OCI-LY1 (cell line): ENCODE measurements around the gene L3HYPDH.

Experiments
- EZH2 ChIP-seq: fragments of 200-600 bp; sonication (generic), shearing (Covaris generic); IDR thresholded peaks from 2 replicates; pipeline ENCODE4 v1.8.0; 2017; ENCODE audit warnings: borderline replicate concordance, mixed run types, mild to moderate bottlenecking, antibody characterized with exemption, low read length, moderate library complexity, mixed read lengths
- TF ChIP-seq, protein P1 (sequence below): fragments of 200-600 bp; sonication (generic), shearing (Covaris generic); IDR thresholded peaks from 2 replicates; pipeline ENCODE4 v1.5.1; 2017; ENCODE audit warnings: mild to moderate bottlenecking, antibody characterized with exemption, low read length, moderate library complexity, mixed read lengths

DNA sequence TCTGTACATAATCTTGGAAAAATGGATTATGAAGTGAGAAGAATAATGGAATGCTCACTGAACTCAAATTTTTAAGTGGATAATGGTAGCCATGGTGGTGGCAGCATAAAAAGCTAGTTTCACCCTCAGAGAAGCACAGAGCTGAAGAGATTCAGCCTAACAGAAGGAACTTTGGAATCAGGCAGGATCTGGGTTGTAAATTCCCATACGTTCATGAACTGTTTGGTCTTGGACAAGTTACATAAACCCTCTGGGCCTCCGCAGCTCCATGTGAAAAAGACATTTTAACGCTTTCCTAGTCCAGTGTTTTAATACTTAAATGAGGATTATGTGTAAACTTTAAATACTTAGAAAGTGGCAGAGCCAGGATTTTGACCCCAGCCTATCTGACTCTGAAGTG is 26.8 kb upstream of the L3HYPDH start:
- TF ChIP-seq, protein P1, sequence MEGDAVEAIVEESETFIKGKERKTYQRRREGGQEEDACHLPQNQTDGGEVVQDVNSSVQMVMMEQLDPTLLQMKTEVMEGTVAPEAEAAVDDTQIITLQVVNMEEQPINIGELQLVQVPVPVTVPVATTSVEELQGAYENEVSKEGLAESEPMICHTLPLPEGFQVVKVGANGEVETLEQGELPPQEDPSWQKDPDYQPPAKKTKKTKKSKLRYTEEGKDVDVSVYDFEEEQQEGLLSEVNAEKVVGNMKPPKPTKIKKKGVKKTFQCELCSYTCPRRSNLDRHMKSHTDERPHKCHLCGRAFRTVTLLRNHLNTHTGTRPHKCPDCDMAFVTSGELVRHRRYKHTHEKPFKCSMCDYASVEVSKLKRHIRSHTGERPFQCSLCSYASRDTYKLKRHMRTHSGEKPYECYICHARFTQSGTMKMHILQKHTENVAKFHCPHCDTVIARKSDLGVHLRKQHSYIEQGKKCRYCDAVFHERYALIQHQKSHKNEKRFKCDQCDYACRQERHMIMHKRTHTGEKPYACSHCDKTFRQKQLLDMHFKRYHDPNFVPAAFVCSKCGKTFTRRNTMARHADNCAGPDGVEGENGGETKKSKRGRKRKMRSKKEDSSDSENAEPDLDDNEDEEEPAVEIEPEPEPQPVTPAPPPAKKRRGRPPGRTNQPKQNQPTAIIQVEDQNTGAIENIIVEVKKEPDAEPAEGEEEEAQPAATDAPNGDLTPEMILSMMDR: no peak
- no peak for TF ChIP-seq EZH2
